G401.6 (cell line): Measurements from ENCODE around the gene PRKCZ.

Experiments
- FAIRE-seq: peaks from 2 replicates; lab custom pipeline; 2012; peaks lifted over from hg19 to GRCh38; lab: Jason Lieb, UNC

PRKCZ gene

DNA sequence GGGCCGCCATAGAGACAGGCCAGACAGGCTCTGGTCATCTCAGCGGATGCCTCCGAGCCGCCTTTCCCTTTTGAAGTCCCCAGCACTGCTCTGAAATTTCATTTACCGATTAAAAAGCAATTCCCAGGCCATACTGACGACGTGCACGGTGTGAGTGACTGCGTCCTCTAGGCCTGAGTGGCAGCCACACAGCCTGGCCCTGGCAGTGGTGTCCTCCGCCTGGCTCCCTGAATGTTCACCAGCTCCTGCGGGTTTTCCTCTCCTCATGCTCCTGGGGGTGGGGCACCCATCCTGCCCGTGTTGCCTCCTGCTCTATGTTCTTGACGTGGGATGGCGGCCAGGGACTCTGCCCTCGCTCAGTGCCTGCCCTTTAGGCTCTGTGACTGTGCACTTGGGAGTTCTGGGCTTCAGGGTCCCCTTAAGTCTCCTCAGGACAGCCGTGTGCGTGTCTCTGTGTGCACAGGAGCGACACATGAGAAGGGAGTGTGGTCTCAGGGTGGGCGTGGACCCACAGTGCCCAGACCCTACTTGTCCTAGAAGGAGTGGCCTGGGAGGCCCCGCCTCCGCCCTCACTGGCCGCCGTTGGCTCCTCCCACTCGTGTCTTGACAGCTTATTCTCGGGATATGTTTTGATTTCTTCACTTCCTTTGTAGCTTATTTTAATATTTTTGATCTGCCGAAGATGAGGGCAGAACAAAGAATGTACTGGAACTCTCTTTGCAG is 181.5 kb downstream of the PRKCZ start:
- FAIRE-seq: peak; percentile 76

DNA sequence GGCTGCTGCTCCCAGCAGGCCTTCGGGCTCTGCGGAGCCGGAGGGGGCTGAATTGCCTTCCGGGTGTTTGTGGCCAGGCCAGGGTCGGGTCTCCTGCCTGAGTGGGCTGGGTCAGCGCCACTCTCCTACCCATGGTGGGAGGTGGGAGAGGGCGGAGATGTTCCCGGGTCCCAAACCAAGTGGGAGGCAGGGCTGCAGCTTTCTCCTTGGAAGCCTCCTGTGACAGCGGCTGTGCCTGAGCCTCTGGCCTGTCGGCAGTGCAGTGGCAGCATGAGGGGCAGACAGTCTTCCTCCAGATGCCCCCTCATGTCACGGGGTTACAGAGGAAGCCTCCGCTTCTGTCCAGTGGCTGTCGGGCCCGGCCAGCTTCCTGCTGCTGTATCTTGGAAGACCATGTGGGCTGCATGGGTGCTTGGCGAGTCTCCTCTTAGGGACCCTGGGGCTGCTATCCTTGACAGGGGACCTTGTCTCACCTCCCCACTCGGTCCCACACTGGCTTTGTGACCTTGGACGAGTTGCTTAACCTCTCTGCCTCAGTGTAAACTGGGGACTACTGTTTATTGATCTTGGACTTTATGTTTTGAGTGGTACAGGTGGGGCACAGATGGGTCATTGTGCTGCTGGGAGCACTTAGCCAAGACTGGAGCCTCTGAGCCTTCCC is 182.2 kb downstream of the PRKCZ start:
- no peak for FAIRE-seq

DNA sequence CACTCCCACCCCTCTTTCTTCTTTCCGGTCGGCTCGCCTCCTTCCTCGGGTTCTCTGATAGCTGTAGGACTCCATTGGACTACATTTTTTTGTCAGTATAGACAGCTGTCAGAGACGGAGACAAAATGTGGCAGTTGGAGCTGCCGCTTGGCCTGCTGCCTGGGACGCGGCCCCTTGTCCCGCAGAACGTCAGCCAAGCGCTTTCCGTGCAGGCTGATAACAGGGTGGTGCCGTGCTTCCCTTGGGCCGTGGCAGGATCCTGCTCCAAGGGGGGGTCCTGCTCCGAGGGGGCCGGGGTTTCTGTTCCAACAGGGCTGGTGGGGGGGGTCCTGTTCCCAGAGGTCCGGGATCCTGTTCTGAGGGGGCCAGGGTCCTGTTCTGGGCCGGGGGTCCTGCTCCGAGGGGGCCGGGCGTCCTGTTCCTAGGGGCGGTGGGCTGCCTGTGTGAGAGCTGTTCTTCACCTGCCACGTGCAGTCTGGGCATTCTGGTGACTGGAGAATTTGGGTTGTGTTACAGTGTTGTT is 182.8 kb downstream of the PRKCZ start:
- FAIRE-seq: no peak

DNA sequence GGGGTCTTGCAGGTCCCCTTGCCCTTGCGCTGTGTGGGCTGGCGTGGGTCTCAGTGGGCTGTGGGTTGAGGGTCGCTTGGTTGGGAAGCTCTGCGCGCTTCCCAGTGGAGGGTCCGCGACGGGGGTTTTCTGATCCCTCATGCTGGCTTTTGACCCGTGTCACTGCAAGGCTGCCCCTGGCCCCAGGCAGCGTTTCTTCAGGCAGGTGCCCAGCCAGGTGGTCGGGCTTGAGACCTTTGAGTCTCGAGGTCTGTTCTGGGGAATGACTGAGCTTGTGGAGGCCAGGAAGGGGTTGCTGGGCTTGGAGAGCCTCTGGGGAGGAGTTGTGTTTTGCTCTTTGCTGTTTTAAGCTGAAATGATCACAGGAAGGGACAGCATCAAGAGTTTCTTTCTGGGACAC is 183.3 kb downstream of the PRKCZ start:
- FAIRE-seq: no peak

DNA sequence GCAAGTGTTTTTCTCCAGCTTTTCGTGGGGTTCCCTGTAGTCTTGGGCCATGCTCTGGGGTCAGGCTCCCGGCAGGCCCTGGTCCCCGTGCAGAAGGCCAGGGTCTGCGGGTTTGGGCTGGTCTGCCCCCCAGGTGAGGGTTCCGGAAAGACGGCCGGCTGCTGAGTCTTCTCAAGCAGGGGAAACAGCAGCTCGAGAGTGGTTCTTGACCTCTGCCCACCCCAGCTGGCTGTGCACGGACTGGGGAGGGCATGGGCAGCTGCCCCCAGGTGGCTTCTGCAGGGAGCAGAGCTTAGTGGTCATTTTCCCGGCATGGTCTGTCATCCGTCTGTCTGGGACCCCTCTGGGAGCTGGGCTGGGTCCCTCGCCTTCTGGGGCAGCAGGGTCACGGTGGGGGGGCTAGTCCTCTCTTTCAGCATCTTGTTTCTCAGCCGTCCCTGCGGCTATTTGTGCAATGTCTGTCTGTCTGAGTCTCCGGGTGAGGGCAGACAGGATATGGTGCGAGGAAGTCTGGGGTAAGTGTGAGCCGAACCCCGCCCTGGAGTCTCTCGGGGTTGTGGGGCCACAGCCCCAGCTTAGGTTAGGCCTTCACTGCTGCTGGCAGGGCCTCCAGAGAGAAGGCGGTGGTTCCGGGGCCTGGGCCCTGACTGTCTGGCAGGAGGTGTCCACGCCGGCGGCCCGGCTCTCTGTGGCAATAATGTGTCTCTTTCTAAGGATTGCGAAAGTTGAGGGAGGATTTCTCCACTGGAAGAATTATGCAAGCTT is 184.0 kb downstream of the PRKCZ start:
- no peak for FAIRE-seq

DNA sequence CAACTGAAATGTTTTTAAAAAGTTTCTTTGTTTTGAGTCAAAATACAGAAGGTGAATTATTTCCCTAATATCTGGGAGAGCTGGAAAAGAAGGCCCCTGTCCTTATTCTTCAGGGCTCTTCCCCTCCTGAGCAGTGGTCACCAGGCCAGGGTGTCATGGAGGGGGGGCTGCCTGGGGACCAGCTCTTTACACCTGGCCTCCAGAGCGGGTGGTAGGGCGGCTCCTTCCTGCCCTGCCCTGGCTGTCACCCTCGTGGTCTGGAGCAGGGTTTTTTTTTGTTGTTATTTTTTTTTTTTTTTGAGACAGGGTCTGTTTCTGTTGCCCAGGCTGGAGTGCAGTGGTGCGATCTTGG is 184.5 kb downstream of the PRKCZ start:
- FAIRE-seq: no peak
